H1 (cell line): ENCODE results near the gene DISC1. TPM values are rescaled to one million over a fixed set of nuclear protein-coding genes. Genes with fewer than 3 reads are reported as not detected.

Source experiments
- EGR1 ChIP-seq: IDR thresholded peaks from 2 replicates; pipeline ENCODE4 v1.6.1; 2011; ENCODE audit warnings: low read depth, low read length, borderline replicate concordance
- EP300 ChIP-seq, 2 experiments: IDR thresholded peaks; 1 replicate in 1 of 2; 2 replicates in 1 of 2; pipeline ENCODE4 v1.6.1; 2011 to 2012; ENCODE audit warnings: low read depth in 2 of 2, low read length in 2 of 2, mild to moderate bottlenecking in 2 of 2, borderline replicate concordance in 1 of 2, inconsistent platforms in 1 of 2, moderate library complexity in 1 of 2
- KDM1A ChIP-seq: fragments of 200-600, 300-600 bp; sonication (generic); IDR thresholded peaks from 2 replicates; pipeline ENCODE4 v1.7.1; 2016; ENCODE audit warnings: mild to moderate bottlenecking, low read length, borderline replicate concordance
- MAFK ChIP-seq: IDR thresholded peaks from 2 replicates; pipeline ENCODE4 v1.6.1; 2012; ENCODE audit warnings: low read depth, mild to moderate bottlenecking, improper control_type of control experiment, low read length
- TCF12 ChIP-seq: IDR thresholded peaks from 2 replicates; pipeline ENCODE4 v1.6.1; 2011; ENCODE audit warnings: low read depth, mild to moderate bottlenecking, low read length
- polyA plus RNA-seq, 7 experiments: library from polyadenylated mRNA; depleted of rRNA in 3 of 7; stranded (reverse) in 5 of 7; unstranded in 2 of 7; fragments of >200 nt in 5 of 7; fragments of 200-250 nt in 2 of 7; gene quantifications; 1 replicate in 5 of 7; 2 replicates in 1 of 7; 4 replicates in 1 of 7; pipeline versions ENCODE4 v1.2.1 to v1.2.3, GENCODE V29; 2011 to 2013; ENCODE audit warnings: missing spikeins in 2 of 7, mixed read lengths in 2 of 7
- total RNA-seq: library from RNA; stranded (reverse); fragmentation: NEBNext Ultra II Directional; extraction: Animal tissue kit (Norgen Biotek cat#: 25700); gene quantifications from 2 replicates; pipeline ENCODE4 v1.2.1, GENCODE V29; 2021

DISC1 gene
- total and polyA plus RNA-seq, 2 of the 8 experiments (the other 6 are each of a cell fraction or from before 2014, with no cell fraction given) = 1.1 to 3.5 TPM

DNA sequence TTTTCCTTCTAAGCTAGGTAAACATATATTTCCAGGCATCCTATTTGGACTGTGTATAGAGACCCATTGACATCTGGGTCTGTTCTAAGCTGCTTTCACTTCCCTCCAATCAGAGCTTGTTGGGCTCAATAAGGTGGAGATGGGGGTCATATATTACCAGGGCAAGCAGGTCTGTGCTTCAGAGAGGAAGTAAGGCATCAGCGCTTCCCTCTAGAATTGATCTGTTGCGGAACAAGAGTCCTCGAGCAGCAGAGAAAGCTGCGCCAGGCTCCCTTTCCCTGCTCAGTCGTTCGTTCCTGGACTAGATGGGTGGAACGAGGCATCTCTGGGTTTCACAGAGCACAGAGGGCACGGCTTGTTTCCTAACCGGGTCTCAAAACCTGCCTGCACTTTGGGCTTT, 63.5 kb downstream of the DISC1 start (continued):
- TF ChIP-seq EP300 (IDR thresholded peaks at IDR 0.05; ENCODE audit: borderline replicate concordance in 1 of 2, low read depth in 2 of 2, low read length in 2 of 2) (no peak), EGR1 (no peak), TCF12 (no peak), KDM1A (no peak), MAFK (no peak)
